Measurements from ENCODE around the gene ANTXRL.

ANTXRL gene

GRCh38 chr10:46289209-46289810 lies 2.5 kb downstream of the ANTXRL start:
- DNase-seq (ENCODE audit: low spot score): no peak
- in situ Hi-C loops (cut with MboI; ENCODE audit: low sequenced_read_pairs, unreplicated experiment): loop anchor here (10.0 kb wide), 1 partner anchor 1095 kb away; the partner anchor contains the start of gene ZNF488

GRCh38 chr10:46290101-46290886 lies 3.5 kb downstream of the ANTXRL start:
- TF ChIP-seq CTCF (IDR thresholded peaks at IDR 0.05; ENCODE audit: borderline replicate concordance, control extremely low read depth, extremely low read depth, insufficient read depth, missing control alignments): no peak
- in situ Hi-C loops (cut with MboI; ENCODE audit: low sequenced_read_pairs, unreplicated experiment): no loop called here
- no peak for DNase-seq (ENCODE audit: low spot score)

More at GRCh38 chr10:46289209-46289810, 2.5 kb downstream of the ANTXRL start:
- TF ChIP-seq CTCF (IDR thresholded peaks at IDR 0.05; ENCODE audit: borderline replicate concordance, control extremely low read depth, extremely low read depth, insufficient read depth, missing control alignments): no peak

GRCh38 chr10:46291817-46292572 lies 5.2 kb downstream of the ANTXRL start:
- no peak for TF ChIP-seq CTCF (IDR thresholded peaks at IDR 0.05; ENCODE audit: borderline replicate concordance, control extremely low read depth, extremely low read depth, insufficient read depth, missing control alignments)
- in situ Hi-C loops (cut with MboI; ENCODE audit: low sequenced_read_pairs, unreplicated experiment): no loop called here
- DNase-seq (ENCODE audit: low spot score): no peak

- DNase-seq (ENCODE audit: low spot score): no peak
- in situ Hi-C loops (cut with MboI; ENCODE audit: low sequenced_read_pairs, unreplicated experiment): no loop called here
- TF ChIP-seq CTCF (IDR thresholded peaks at IDR 0.05; ENCODE audit: borderline replicate concordance, control extremely low read depth, extremely low read depth, insufficient read depth, missing control alignments): no peak
These were observed 5.8 kb downstream of the ANTXRL start for GRCh38 chr10:46292573-46293023.

GRCh38 chr10:46293228-46293627 lies 6.4 kb downstream of the ANTXRL start:
- in situ Hi-C loops (cut with MboI; ENCODE audit: low sequenced_read_pairs, unreplicated experiment): no loop called here
- TF ChIP-seq CTCF (IDR thresholded peaks at IDR 0.05; ENCODE audit: borderline replicate concordance, control extremely low read depth, extremely low read depth, insufficient read depth, missing control alignments): no peak
- DNase-seq (ENCODE audit: low spot score): no peak

GRCh38 chr10:46293832-46294640 lies 7.2 kb downstream of the ANTXRL start:
- in situ Hi-C loops (cut with MboI; ENCODE audit: low sequenced_read_pairs, unreplicated experiment): no loop called here
- DNase-seq (ENCODE audit: low spot score): no peak
- TF ChIP-seq CTCF (IDR thresholded peaks at IDR 0.05; ENCODE audit: borderline replicate concordance, control extremely low read depth, extremely low read depth, insufficient read depth, missing control alignments): no peak

All from GM13976 (cell line).